ENCODE measurements around the gene ENDOV.

ENDOV gene

DNA sequence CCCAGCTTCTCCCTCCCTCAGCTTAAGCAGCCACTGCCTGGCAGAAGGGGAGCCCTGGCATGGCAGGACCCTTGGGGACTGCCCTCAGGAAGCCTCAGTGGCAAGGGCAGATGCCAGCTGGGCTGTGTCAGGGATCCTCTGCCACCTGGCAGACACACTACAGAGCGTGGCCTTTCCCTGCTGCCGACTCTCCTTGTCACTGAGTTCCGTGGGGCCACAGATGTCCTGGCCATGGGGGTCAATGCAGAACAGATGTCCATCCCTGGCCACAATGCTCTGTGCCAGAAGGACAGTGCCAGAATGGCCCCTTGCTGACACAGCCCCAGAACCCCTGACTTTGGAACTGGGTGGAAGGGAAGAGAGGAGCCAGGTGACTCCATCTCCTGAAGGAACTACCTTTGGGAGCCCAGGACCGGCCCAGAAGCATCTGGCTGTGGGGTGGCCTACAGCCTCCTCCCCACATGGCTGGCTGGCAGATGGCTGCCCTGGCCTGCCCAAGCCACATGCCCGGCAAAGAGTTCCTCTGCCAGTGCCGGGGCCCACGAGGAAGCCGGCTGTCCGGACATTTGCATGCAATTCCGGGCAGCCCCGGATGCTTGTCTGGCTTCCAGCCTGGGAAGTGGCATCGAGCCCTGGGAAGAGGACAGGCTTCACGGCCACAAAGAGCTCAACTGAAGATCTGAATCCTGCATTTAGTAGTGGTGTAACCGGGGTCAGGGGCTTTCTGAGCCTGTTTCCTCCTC lies 37.4 kb downstream of the ENDOV start:
- no peak for DNase-seq

DNA sequence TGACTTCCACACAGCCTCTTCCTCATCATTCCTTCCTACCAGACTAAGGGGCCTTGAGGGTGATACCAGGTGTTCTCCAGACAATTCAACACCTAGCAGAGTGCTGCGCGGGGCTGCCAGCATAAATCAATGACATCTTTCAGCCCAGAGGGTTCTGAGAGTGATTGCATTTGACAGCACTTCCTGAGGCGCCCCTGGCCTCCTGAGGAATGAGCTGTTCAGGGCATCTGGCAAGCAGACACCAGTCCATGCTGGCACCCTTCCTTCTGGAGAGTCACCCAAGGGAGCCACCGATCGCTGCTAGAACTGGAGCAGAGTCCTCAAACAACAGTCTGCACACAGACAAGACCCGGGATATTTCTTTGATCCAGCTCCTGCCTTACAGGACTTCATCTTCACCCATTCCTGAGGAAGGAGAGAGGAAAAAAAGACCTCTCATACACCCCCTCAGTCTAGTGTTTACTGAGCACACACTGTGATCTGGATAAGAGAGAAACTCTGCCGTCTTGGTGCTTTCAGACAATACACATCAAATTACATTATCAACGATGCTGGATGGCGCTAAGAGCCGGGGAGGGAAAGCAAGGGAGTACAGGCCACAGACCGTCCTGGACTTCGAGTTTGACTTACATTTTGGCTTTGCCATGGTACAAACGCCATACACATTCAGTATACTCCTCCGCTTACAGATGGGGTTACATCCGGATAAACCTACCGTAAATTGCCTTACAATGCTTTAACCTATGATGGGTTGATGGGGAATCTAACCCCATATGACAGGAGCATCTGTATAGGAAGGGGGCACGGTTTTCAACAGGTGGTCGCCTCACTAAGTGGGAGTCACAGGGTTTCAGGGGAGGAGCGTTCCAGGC lies 38.4 kb downstream of the ENDOV start:
- peak; percentile 55 for DNase-seq

DNA sequence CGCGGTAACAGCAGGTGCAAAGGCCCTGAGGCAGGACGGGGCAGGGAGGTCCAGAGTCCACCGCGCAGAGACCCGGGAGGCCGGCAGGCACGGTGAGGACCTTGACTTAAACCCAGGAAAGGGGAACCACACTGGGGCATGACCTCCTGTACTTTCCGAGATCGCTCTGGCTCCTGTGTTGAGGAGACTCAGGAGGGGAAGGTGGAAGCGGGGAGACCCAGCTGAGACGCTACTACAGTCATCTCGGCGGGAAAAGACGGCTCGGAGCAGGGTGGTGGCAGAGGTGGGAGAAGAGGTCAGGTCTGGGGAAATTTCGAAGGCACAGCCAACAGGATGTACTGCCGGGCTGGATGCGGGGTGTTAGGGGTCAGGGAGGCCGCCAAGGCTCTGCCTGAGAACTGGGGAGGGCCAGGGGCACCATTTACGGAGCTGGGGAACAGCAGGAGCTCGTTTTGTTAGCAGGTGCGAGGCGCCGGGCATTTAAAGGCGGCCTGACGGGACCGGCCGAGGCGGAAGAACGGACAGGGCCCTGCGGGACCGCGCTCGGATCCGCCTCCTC lies 39.1 kb downstream of the ENDOV start:
- peak; percentile 40 for DNase-seq

DNA sequence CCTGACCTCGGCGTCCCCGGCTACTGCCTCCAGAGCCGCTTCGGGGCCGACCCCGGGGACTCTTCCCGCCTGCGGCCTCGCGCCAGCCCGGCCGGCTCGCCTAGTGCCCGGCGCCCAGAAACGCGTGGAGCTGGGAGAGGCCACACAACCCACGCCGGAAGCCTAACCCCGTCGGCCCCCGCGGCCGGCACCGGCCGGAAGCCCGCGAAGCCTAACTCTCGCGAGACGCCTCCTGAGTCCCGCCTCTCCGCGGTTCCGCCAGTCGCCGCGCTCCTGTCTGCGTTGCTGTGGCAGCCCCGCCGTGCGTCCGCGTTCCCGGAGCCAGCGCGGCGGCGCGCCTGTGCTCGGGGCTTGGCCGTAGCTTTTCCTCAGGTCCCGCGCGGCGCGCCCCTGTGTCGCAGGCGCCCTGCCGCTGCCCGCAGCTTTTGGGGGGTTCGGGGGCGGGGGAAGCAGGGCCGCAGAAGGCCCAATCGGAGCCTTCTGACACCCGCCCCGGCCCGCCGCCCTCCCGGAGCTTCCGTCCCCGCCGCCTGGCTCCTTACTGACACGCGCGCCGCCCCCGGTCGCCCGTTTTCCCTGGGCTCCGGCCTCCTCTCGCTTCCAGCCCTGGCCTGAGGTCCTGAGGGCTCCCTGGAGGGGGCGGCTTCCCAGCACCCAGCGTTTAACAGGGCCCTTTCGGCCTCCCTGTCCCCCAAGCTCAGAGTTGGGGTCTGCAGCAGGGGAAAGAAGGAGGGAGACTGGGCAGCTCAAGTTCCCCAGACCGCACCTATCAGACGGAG lies 39.8 kb downstream of the ENDOV start:
- DNase-seq, result peak; percentile 99

DNA sequence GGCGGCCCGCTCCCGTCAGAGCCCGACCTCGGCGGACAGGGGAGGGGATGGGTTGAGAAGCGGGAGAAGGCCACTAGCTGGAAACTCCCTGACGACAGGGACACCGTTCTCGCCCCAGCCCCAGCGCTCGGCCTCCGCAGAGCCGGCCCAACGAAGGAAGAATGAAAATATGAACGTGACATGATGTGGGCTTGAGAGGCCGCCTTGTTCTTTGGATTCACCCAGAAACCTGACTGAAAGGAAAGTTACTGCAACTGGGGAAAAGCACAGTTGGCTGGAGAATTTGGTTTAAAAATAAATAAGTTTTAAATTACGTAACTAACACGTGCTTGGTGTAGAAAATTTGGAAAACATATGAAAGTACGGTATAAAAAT lies 40.4 kb downstream of the ENDOV start:
- no peak for DNase-seq

DNA sequence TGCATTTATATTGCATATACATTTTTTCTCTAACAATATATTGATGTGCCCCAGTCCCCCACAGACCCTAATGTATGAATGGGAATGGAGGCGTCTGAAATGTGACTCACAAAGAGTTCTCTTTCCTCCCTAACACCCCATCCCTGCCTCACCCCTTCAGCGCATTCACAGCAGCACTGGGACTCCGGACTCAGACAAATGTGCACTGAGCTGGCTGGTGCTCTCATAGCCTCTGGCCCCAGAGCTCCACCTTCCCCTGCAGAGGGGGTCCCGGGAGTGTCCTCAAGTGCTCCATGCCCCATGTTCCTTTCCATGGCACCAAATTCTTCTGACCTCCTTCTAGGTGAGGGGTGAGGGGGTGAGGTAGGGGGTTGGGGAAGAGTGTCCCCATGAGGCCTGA lies 40.8 kb downstream of the ENDOV start:
- DNase-seq, result peak; percentile 60

DNA sequence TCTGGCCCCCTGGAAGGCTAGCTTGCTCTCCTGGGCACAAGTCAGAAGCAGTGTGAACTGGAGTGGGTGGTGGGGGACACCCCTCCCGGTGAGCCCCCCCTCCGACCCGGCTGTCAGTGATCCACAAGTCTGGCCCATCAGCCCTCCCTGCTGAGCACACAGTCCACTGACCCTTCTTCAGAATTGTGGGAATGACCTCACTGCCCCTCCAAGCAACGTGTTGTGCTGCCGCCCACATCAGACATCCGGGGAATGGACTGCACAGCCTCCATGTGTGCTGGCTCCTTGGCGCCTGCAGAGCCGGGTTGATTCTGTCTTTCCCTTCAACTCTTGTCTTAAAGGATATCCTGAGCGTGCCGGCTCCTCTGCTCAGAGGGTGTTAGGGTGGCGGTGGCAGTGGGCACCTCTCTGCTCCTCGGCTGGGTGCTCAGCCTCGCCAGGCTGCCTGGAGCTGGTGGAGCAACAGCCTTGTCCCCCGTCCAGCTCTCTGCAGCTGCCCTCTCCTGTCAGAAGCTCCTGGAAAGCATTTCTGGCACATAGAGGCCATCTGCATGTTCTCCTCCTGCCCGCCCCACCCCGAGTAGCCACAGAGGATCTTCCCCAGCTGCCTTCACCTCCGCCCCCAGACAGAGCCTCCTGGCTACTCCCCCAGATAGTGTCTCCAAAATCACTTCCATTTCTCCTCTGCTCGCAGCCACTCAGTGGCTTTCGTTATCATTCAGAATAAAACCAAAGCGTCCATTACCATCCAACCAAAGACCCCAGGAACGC lies 41.7 kb downstream of the ENDOV start:
- no peak for DNase-seq

DNA sequence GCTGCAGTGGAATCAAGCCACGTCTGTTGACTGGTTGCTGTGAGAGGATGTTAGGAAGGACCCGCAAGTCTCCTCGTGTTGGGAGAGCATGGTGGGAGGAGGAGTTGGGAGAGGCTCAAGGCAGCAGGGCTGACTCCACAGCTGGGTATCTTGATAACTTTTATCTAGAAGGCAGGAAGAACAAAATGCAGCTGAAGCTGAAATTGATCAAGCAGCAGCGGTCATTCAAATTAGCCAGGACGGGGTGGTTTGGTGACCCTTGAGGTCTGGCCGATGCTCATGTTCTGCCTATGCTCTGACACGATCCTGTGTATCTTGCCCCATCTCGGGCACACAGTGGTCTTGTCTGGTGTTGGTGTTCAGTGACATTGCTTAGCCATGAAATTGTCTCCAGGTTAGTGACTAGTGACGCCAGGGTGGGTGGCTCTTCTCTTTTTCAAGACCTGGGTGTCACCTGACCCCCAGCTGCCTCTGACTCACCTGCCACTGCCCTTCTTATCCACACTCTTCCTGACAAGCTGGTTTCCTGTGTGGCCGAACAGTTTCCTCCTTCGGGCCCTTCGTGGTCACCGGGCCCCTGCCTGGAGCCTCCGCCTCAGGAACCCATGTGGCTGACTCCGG lies 42.4 kb downstream of the ENDOV start:
- no peak for DNase-seq

DNA sequence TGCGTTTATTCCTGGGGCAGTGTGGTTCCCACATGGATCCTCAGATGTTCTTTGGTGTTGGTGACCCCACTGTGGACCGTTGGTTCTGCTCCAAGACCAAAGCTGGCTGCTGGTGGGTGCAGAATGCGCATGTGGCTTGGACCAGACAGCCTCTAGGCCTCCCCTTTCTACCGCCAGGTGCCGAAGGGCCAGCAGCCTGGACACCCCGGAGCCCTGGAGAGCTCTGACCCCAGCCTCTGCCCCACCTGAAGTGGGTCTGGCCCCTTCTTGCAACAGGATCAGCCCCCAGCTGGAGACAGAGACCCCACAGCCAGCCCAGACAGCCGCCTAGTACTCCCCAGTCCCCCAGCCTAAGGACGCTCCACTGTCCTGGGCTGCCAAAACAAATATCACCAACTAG lies 43.0 kb downstream of the ENDOV start:
- DNase-seq, result no peak

DNA sequence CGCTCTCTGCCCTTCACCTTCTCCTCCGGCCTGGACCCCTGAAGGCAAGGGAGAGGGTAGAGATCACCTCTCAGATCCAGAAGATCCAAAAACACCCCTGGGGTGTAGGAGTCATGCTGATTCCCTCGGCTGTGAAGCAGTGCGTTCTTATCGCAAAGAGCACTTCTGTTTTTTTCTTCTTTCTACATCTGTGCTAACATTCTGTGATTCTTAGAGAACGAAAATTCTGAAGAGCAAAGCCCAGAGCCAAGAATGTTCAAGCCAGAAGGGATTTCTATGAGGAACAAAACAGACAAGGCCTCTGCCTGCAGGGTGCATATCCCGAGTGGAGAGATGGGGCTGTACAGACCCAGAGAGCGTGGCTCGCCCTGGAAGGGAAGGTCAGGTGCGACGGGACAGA lies 44.3 kb downstream of the ENDOV start:
- no peak for DNase-seq

DNA sequence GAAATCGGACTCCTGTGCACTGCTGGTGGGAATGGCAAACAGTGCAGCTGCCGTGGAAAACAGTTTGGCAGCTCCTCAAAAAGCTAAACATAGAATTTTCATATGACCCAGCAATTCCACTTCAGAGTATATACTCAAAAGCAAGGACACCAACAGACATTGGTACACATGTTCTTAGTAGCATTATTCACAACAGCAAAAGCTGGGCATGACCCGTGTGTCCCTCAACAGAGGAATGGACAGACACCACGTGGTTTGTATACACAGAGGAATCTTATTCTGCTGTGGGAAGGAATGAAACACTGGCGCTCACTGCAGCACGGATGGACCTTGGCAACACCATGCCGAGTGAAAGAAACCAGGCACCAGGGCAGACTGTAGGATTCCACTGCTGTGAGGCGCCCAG lies 45.5 kb downstream of the ENDOV start:
- DNase-seq, result no peak

DNA sequence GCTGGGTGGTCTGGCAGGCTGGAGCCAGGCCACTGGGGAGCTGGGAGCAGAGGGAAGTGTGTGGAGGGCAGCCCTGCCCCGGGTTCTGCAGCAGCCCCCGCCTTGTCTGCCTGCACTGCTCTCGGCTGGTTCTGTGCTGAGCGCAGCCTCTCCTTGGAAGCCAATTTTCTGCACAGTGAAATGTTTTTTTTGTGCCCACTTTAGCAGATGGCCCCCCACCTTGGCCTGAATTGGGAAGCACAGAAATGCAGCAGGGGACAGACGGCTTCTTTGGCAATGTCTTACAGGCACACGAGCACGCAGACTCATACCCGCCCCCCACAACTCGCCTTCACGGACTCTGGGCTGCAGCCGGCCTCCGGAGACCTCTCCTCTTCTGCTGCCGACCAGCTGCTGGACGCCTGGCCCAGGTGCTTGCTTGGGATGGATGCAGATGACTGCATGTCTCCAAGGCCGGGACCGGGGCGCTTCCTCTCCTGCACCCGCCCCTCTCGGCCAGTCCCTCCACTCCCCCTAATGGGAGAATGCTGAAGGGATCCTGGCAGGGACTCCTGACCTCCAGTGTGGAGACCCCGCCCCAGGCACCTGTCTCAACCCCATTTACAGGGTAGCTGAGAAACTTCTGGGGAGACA lies 46.7 kb downstream of the ENDOV start:
- DNase-seq, result no peak

DNA sequence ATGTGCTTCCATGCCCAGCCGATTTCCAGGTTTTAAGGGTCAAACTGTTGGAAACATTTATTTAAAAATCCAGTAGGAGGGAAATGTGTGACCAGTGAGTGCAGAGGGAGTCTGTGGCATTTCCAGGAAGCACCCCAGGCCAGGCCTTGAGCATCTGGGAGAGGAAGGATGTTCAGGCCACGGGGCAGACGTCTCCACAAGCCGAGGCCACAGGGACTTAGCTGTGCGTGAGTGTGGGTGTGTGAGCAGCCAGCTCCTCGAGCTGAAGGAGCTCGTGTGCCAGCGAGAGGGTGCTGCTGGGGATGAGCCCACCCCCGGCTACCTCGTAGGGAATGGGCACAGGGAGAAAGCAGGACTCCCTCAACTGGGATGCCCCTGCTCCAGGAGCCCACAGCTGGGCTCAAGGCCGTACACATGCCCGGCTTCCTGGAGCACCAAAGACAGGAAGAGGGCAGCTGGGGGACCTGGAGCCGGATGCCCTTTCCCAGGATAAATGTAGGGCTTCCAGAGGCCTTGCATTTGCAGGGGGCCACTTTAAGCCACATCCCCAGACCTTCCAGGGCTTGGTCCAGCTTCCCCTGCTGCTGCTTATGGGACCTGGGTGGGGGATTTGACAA lies 48.9 kb downstream of the ENDOV start:
- peak; percentile 60 for DNase-seq

DNA sequence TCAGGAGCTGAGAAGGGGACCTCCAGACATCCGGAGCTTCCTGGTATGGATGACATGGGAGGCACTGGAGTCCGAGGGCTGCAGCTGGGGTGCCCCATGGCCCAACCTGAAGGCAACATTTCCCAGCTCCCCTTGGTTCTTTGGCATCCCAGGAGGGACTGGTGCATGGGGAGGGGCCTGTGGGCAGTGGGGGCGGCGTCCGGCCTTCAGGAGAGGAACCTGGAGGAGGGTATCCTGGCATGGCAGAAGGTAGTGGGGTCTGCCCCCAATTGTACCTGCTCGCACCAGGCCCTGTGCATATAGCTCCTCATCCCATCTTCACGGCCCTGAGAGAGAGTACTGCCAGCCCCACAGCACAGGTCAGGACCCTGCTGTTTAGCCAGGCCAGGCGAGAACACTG lies 49.5 kb downstream of the ENDOV start:
- DNase-seq, result peak; percentile 60

DNA sequence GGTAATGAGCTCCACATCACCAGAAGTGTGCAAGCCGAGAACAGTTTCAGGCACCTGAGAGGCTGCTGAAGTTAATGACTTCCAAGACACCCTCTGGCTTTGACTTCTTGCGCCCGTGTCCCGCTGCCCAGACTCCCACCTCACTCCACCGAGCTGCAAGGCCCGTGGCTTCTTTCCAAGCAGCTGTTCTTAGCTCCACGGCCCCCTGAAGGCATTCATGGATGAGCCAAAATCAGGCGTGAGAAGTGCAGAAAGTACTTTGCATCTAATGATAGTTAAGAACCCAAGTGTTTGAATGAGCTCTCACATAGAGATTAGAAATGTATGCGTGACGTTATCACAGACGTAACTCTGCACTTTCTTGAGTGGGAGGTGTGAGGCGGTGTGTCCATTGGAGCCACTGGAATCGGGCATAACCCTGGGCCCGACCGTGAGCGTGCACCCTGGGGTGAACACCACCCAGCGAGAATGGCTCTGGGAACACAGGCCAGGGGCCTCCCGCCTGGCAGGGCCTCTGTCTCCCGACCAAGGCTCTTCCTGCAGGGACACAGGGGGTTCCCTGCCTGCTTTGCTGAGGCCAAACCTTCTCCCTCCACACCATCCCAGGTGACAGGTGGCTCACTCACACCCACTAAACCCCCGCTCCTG lies 50.5 kb downstream of the ENDOV start:
- peak; percentile 70 for DNase-seq

DNA sequence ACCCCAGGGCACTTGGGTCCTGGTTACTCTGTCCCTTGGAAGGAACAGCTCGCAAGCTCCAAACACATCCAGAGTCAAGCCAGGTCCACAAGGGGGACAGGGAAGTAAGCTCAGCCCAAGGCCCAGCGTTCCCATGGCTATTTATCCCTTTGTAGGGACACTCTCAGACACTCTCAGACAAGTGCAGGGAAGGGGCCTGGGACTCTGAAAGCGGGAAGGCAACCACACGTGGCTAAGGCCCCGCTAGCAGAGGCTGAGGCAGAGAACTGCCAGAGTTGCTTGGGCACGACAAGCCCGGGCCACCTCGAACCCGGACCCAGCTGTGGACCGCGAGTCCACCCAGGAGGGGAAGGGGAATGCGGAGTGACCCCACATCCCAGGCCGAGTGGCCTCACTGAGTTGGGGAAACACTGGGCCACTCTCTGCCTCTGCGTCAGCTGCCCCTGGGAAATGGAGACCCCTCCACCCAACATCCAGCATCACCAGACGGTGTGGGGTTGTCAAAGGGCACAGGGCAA lies 51.3 kb downstream of the ENDOV start:
- peak; percentile 54 for DNase-seq

DNA sequence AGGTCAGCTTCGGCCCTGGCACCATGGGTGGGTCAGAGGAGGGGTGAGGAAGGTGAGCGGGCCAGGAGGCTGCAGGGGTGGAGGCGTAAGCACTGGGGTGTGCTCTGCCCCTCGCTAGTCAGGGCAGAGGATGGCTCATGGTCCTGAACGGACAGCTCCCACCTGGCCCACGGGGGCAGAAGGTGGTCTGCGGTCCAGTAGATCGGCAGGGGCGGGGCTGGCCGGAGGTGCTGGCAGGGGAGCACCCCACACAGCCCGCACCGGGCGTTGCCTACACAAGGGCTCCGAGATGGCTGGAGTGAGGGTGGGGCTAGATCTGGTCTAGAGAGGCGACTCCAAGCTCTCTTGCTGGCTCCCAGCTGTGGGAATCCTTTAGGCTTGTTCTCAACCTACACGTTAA lies 53.3 kb downstream of the ENDOV start:
- DNase-seq, result peak; percentile 40

DNA sequence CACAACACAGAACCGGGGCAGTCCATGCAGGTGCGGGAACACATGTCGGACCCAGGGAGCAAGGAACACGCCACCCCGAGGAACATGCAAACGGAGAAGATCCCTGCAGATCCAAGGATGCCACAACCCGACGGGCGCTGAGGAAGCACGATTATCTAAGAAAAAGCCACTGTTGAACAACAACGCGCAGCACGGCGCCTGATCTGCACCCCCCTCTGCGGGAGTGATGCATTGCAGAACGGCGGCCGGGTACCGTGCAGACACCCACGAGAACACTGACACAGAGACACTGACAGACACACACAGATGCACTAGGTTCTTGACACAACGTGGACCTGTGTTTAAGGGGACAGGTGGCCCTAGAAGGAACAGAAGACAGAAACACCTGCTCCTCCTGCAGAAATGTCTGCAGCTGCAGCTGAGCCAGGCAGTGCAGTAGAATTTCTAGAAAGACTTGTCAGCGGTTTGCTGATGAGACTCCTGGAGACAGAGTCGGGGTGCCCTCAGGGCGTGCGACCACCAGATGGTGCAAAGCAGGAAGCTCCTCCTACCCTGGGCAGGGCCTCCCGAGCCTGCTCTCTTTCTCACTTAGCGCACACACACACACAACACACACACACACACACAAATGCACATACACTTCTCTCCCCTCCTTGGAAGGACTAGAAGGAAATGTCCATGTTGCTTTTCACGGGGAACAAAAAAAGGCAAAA lies 54.0 kb downstream of the ENDOV start:
- peak; percentile 56 for DNase-seq

DNA sequence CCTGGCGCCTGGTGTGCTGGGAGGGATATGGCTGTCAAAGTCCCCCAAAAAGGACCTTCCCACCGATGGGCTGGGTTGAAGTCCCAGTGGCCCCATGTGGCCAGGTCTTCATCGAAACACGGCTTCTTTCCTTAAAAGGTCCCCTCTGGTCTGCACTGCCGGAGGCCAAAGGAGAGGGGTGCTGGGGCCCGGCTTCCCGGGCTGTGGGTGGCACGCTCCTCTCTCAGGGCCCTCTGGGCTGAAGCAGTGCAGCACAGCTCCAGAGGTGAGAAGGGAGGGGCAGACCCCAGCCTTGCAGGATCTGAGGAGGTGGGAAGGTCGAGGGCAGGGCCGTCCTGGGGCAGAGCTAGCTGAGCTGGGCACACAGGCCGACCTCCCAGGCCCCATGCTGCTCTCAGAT lies 54.7 kb downstream of the ENDOV start:
- no peak for DNase-seq

DNA sequence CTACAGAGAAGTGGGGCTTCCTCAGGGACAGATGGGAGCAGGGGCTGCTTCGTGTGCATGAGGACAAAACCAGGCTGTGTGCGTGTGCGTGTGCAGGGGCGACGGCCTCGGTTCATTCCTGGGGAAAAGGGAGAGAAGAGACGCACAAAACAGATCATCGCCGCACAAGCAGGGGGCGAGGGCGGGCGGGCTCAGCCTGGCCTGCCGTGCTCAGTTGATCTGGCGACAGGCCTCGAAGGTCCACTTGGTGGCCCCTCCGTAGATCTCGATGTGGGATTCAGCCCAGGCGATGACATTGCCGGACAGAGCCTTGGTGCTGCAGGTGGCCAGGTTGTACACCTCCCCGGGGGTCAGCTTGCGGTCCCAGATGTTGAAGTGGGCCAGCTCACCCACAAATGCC lies 55.6 kb downstream of the ENDOV start:
- DNase-seq, result no peak
